ENCODE measurements around the gene ARL6IP4. TPM values are rescaled to one million over a fixed set of nuclear protein-coding genes. Genes with fewer than 3 reads are reported as not detected.

The ARL6IP4 gene
- total RNA-seq, 4 donors from 2014 or later = 197 to 338 (median 251) TPM

- no peak for DNase-seq (ENCODE audit: low spot score in 2 of 2)
- no peak for TF ChIP-seq EP300 (IDR thresholded peaks at IDR 0.05)
- no peak overlapping the region for H3K4me3 ChIP-seq
- WGBS, 2 donors = 84 to 97% methylated on average over 2 of the region's 2 CpGs
- no peaks in the 10 kb centered on the region for H3K27me3 ChIP-seq
- H3K4me1 ChIP-seq = no peaks in the 10 kb centered on the region
- H3K36me3 ChIP-seq = no peaks in the 10 kb centered on the region
- no peaks in the 10 kb centered on the region for H3K9me3 ChIP-seq
- H3K27ac ChIP-seq = no peak overlapping the region
Measured at GRCh38 chr12:123019841-123020138, 39.3 kb downstream of the ARL6IP4 start.

GRCh38 chr12:123021688-123022604, 41.5 kb downstream of the ARL6IP4 start:
- no peaks in the 10 kb centered on the region for H3K27me3 ChIP-seq
- H3K9me3 ChIP-seq = no peaks in the 10 kb centered on the region
- peaks cover 0 to 9% (median 0%) of the 10 kb centered on the region in 3 donors for H3K36me3 ChIP-seq
- no peaks in the 10 kb centered on the region for H3K4me1 ChIP-seq
- 84 to 88% methylated on average over 17 to 18 of the region's 18 CpGs for WGBS, 2 donors
- no peak for DNase-seq (ENCODE audit: low spot score in 2 of 2)
- no peak overlapping the region for H3K4me3 ChIP-seq
- no peak overlapping the region for H3K27ac ChIP-seq
- TF ChIP-seq POLR2A (IDR thresholded peaks at IDR 0.05) = no peak
- TF ChIP-seq EP300 (IDR thresholded peaks at IDR 0.05) = no peak
- no peak for TF ChIP-seq CTCF (IDR thresholded peaks at IDR 0.05)

GRCh38 chr12:123022846-123023245, 42.4 kb downstream of the ARL6IP4 start:
- no peaks in the 10 kb centered on the region for H3K27me3 ChIP-seq
- no peak overlapping the region for H3K4me3 ChIP-seq
- peaks cover 0 to 18% (median 0%) of the 10 kb centered on the region in 3 donors for H3K36me3 ChIP-seq
- no peak for DNase-seq (ENCODE audit: low spot score in 2 of 2)
- no peak overlapping the region for H3K27ac ChIP-seq
- 74% methylated on average over 4 to 5 of the region's 5 CpGs for WGBS, 2 donors
- no peaks in the 10 kb centered on the region for H3K4me1 ChIP-seq
- no peak for TF ChIP-seq CTCF (IDR thresholded peaks at IDR 0.05)
- no peak for TF ChIP-seq POLR2A (IDR thresholded peaks at IDR 0.05)
- no peak for TF ChIP-seq EP300 (IDR thresholded peaks at IDR 0.05)
- H3K9me3 ChIP-seq = no peaks in the 10 kb centered on the region

- Histone ChIP-seq H3K27ac (no peak overlapping the region), H3K27me3 (no peaks in the 10 kb centered on the region), H3K36me3 (peaks cover 0 to 27% (median 0%) of the 10 kb centered on the region in 3 donors), H3K9me3 (no peaks in the 10 kb centered on the region), H3K4me1 (no peaks in the 10 kb centered on the region), H3K4me3 (no peak overlapping the region)
- 70 to 72% methylated on average over 9 of the region's 9 CpGs for WGBS, 2 donors
- no peak for TF ChIP-seq CTCF (IDR thresholded peaks at IDR 0.05)
- no peak for TF ChIP-seq EP300 (IDR thresholded peaks at IDR 0.05)
- TF ChIP-seq POLR2A (IDR thresholded peaks at IDR 0.05) = no peak
- no peak for DNase-seq (ENCODE audit: low spot score in 2 of 2)
Measured at GRCh38 chr12:123024819-123025391, 44.4 kb downstream of the ARL6IP4 start.

GRCh38 chr12:123026094-123026853, 45.8 kb downstream of the ARL6IP4 start:
- Histone ChIP-seq H3K36me3 (peaks cover 0 to 30% (median 0%) of the 10 kb centered on the region in 3 donors), H3K27ac (no peak overlapping the region), H3K4me3 (no peak overlapping the region), H3K4me1 (no peaks in the 10 kb centered on the region), H3K9me3 (no peaks in the 10 kb centered on the region), H3K27me3 (no peaks in the 10 kb centered on the region)
- TF ChIP-seq POLR2A (IDR thresholded peaks at IDR 0.05) = no peak
- no peak for DNase-seq (ENCODE audit: low spot score in 2 of 2)
- WGBS, 2 donors = 84 to 89% methylated on average over 9 of the region's 9 CpGs
